ENCODE measurements around the gene ZNF827. TPM values are rescaled to one million over a fixed set of nuclear protein-coding genes. Genes with fewer than 3 reads are reported as not detected.
A peak's percentile ranks its signal among the peaks of the same experiment; 100 is the strongest.

Gene ZNF827
- total RNA-seq, 4 donors from 2014 or later, result 7.2 to 16.1 (median 10.9) TPM

- intact Hi-C loops (cut with DNase I; ENCODE audit: low total_unique reads), result loop anchor here (2.0 to 10.0 kb wide), 3 partner anchors 116 to 622 kb away; partner anchors contain the start of genes C4orf51 and MMAA
- no peak for TF ChIP-seq POLR2A (IDR thresholded peaks at IDR 0.05)
- TF ChIP-seq, protein P1, sequence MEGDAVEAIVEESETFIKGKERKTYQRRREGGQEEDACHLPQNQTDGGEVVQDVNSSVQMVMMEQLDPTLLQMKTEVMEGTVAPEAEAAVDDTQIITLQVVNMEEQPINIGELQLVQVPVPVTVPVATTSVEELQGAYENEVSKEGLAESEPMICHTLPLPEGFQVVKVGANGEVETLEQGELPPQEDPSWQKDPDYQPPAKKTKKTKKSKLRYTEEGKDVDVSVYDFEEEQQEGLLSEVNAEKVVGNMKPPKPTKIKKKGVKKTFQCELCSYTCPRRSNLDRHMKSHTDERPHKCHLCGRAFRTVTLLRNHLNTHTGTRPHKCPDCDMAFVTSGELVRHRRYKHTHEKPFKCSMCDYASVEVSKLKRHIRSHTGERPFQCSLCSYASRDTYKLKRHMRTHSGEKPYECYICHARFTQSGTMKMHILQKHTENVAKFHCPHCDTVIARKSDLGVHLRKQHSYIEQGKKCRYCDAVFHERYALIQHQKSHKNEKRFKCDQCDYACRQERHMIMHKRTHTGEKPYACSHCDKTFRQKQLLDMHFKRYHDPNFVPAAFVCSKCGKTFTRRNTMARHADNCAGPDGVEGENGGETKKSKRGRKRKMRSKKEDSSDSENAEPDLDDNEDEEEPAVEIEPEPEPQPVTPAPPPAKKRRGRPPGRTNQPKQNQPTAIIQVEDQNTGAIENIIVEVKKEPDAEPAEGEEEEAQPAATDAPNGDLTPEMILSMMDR (IDR thresholded peaks at IDR 0.05 in 4 of 5, conservative IDR thresholded peaks at IDR 0.05 in 1 of 5), result no peak
- Histone ChIP-seq H3K27ac (peak overlapping the region; percentile 82 to 90 (median 86)), H3K4me1 (peaks cover 55 to 57% of the 10 kb centered on the region in 2 donors), H3K4me3 (no peak overlapping the region), H3K27me3 (no peaks in the 10 kb centered on the region), H3K9me3 (no peaks in the 10 kb centered on the region), H3K36me3 (no peaks in the 10 kb centered on the region)
- in situ Hi-C loops (cut with MboI; ENCODE audit: low sequenced_read_pairs in 4 of 4), result loop anchor here in 1 of 4 donors (10.0 kb wide), 1 partner anchor 62 kb away; no protein-coding TSS in a partner anchor
- DNase-seq (no peak), ATAC-seq (no peak)
Observed at GRCh38 chr4:145796346-145796745, 142.3 kb downstream of the ZNF827 start.

DNA sequence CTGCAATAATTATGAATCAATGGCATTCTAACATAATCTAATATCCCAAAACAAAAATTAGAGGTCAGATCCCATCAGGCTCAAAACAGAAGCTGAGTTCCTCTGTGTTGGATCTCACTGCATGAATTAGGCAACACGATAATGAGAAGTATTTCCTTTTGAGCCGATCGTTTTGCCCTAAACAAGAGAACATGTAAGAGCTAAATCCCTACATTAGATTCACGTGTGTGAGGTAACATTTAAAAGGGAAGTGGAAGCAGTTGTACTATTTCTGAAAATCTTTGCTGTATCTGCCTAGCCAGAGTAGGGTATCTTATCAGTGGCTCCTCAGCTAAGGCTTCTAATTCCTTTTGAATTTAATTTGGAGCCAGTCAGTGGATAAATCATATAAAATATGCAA, 143.1 kb downstream of the ZNF827 start:
- Histone ChIP-seq H3K36me3 (no peaks in the 10 kb centered on the region), H3K27me3 (no peaks in the 10 kb centered on the region), H3K27ac (peak overlapping the region; percentile 82 to 90 (median 86)), H3K9me3 (no peaks in the 10 kb centered on the region), H3K4me1 (peaks cover 57 to 59% of the 10 kb centered on the region in 2 donors), H3K4me3 (no peak overlapping the region)
- ATAC-seq (no peak), DNase-seq (no peak)
- in situ Hi-C loops (cut with MboI; ENCODE audit: low sequenced_read_pairs in 4 of 4), result loop anchor here in 1 of 4 donors (10.0 kb wide), 1 partner anchor 61 kb away; no protein-coding TSS in a partner anchor
- intact Hi-C loops (cut with DNase I; ENCODE audit: low total_unique reads), result loop anchor here (10.0 kb wide), 2 partner anchors 181 to 621 kb away; partner anchors contain the start of gene MMAA
- TF ChIP-seq, protein P1 (IDR thresholded peaks at IDR 0.05 in 4 of 5, conservative IDR thresholded peaks at IDR 0.05 in 1 of 5), result no peak
- TF ChIP-seq POLR2A (IDR thresholded peaks at IDR 0.05), result no peak

- Histone ChIP-seq H3K36me3 (no peaks in the 10 kb centered on the region), H3K9me3 (no peaks in the 10 kb centered on the region), H3K27me3 (no peaks in the 10 kb centered on the region), H3K27ac (peak overlapping the region; percentile 82 to 90 (median 86)), H3K4me1 (peaks cover 31 to 38% of the 10 kb centered on the region in 2 donors), H3K4me3 (no peak overlapping the region)
- in situ Hi-C loops (cut with MboI; ENCODE audit: low sequenced_read_pairs in 4 of 4) (loop anchor here in 1 of 4 donors (10.0 kb wide), 1 partner anchor 58 kb away; no protein-coding TSS in a partner anchor), intact Hi-C loops (cut with DNase I; ENCODE audit: low total_unique reads) (loop anchor here (1.0 to 10.0 kb wide), 3 partner anchors 56 to 618 kb away; partner anchors contain the start of gene MMAA)
- no peak for ATAC-seq
- DNase-seq, result no peak
- TF ChIP-seq, protein P1 (IDR thresholded peaks at IDR 0.05 in 4 of 5, conservative IDR thresholded peaks at IDR 0.05 in 1 of 5), result no peak
- TF ChIP-seq POLR2A (IDR thresholded peaks at IDR 0.05), result no peak
Observed at GRCh38 chr4:145792429-145792828, 146.2 kb downstream of the ZNF827 start.

GRCh38 chr4:145791988-145792387, 146.6 kb downstream of the ZNF827 start:
- ATAC-seq (peak; percentile 95 to 98), DNase-seq (peak; percentile 43 to 55)
- in situ Hi-C loops (cut with MboI; ENCODE audit: low sequenced_read_pairs in 4 of 4), result loop anchor here in 1 of 4 donors (10.0 kb wide), 1 partner anchor 57 kb away; no protein-coding TSS in a partner anchor
- no peaks in the 10 kb centered on the region for H3K9me3 ChIP-seq
- no peak overlapping the region for H3K4me3 ChIP-seq
- intact Hi-C loops (cut with DNase I; ENCODE audit: low total_unique reads), result loop anchor here (1.0 to 10.0 kb wide), 3 partner anchors 56 to 617 kb away; partner anchors contain the start of gene MMAA
- no peaks in the 10 kb centered on the region for H3K36me3 ChIP-seq
- peaks cover 28 to 36% of the 10 kb centered on the region in 2 donors for H3K4me1 ChIP-seq
- TF ChIP-seq POLR2A (IDR thresholded peaks at IDR 0.05), result no peak
- TF ChIP-seq, protein P1 (IDR thresholded peaks at IDR 0.05 in 4 of 5, conservative IDR thresholded peaks at IDR 0.05 in 1 of 5), result no peak
- H3K27ac ChIP-seq, result peak overlapping the region; percentile 82 to 90 (median 86)
- no peaks in the 10 kb centered on the region for H3K27me3 ChIP-seq

Measured in gastrocnemius medialis (tissue), 4 donors.